CD4-positive, alpha-beta T cell treated with Interleukin-12 subunit alpha and Interleukin-12 subunit beta, for 1 hour (primary cell): ENCODE data around the gene AUH.
A peak's percentile ranks its signal among the peaks of the same experiment; 100 is the strongest.

ENCODE experiments used
- DNase-seq: peaks from one replicate; pipeline ENCODE4 v3.0.0-alpha.2; 2020

AUH gene

GRCh38 chr9:91182429-91183225 lies 179.1 kb downstream of the AUH start:
- no peak for DNase-seq

GRCh38 chr9:91181541-91181940 lies 180.2 kb downstream of the AUH start:
- no peak for DNase-seq

GRCh38 chr9:91180930-91181268 lies 180.8 kb downstream of the AUH start:
- no peak for DNase-seq

- DNase-seq, result no peak
Observed at GRCh38 chr9:91180240-91180929, 181.3 kb downstream of the AUH start.

GRCh38 chr9:91179237-91180138 lies 182.2 kb downstream of the AUH start:
- no peak for DNase-seq

GRCh38 chr9:91178281-91179236 lies 183.2 kb downstream of the AUH start:
- no peak for DNase-seq

GRCh38 chr9:91177661-91178280 lies 183.9 kb downstream of the AUH start:
- DNase-seq, result no peak

- DNase-seq, result no peak
Observed at GRCh38 chr9:91177081-91177480, 184.6 kb downstream of the AUH start.

- DNase-seq, result no peak
Observed at GRCh38 chr9:91176426-91176825, 185.3 kb downstream of the AUH start.

- peak; percentile 36 for DNase-seq
Observed at GRCh38 chr9:91174772-91175171, 186.9 kb downstream of the AUH start.

- DNase-seq, result no peak
Observed at GRCh38 chr9:91172329-91172728, 189.4 kb downstream of the AUH start.

GRCh38 chr9:91170951-91171350 lies 190.8 kb downstream of the AUH start:
- no peak for DNase-seq

- no peak for DNase-seq
Observed at GRCh38 chr9:91166796-91167366, 194.8 kb downstream of the AUH start.

- DNase-seq, result peak; percentile 55
Observed at GRCh38 chr9:91164724-91165520, 196.8 kb downstream of the AUH start.
